HG03196 (cell line): ENCODE results near the gene PDPK1.
A peak's percentile ranks its signal among the peaks of the same experiment; 100 is the strongest.

Experiments
- ATAC-seq: cut with Tn5 transposase; IDR thresholded peaks from one replicate; pipeline ENCODE4 v1.9.1; 2021; ENCODE audit not compliant: unreplicated experiment

Gene PDPK1

GRCh38 chr16:2537451-2538379, at the start of gene PDPK1:
Gene PDPK1, plus strand, starts transcription at chr16:2538021. Its CDS starts 92 bp downstream, at chr16:2538113.
- peak; percentile 81 for ATAC-seq

GRCh38 chr16:2489581-2489980, 48.2 kb upstream of the PDPK1 start:
- ATAC-seq, result no peak

GRCh38 chr16:2490190-2491105, 47.4 kb upstream of the PDPK1 start:
- no peak for ATAC-seq

GRCh38 chr16:2492292-2492691, 45.5 kb upstream of the PDPK1 start:
- ATAC-seq, result no peak

GRCh38 chr16:2493605-2494004, 44.2 kb upstream of the PDPK1 start:
- ATAC-seq, result no peak

GRCh38 chr16:2494616-2495015, 43.2 kb upstream of the PDPK1 start:
- no peak for ATAC-seq

GRCh38 chr16:2495041-2495440, 42.8 kb upstream of the PDPK1 start:
- no peak for ATAC-seq

GRCh38 chr16:2496223-2497115, 41.4 kb upstream of the PDPK1 start:
- no peak for ATAC-seq

GRCh38 chr16:2497116-2497630, 40.6 kb upstream of the PDPK1 start:
- no peak for ATAC-seq

- no peak for ATAC-seq
These were observed 39.9 kb upstream of the PDPK1 start for GRCh38 chr16:2497695-2498484.

- no peak for ATAC-seq
These were observed 39.1 kb upstream of the PDPK1 start for GRCh38 chr16:2498531-2499253.

GRCh38 chr16:2499454-2499853, 38.4 kb upstream of the PDPK1 start:
- ATAC-seq, result no peak

GRCh38 chr16:2499890-2500429, 37.9 kb upstream of the PDPK1 start:
- ATAC-seq, result no peak

GRCh38 chr16:2500430-2500917, 37.3 kb upstream of the PDPK1 start:
- ATAC-seq, result no peak

GRCh38 chr16:2500918-2501750, 36.7 kb upstream of the PDPK1 start:
- no peak for ATAC-seq

- ATAC-seq, result no peak
These were observed 35.6 kb upstream of the PDPK1 start for GRCh38 chr16:2501946-2502895.

GRCh38 chr16:2505695-2506094, 32.1 kb upstream of the PDPK1 start:
- no peak for ATAC-seq
